ENCODE data around the gene KIF2C. TPM values are rescaled to one million over a fixed set of nuclear protein-coding genes. Genes with fewer than 3 reads are reported as not detected.
A peak's percentile ranks its signal among the peaks of the same experiment; 100 is the strongest.
"Not testable (repeated sequence)": the region's sequence is repeated elsewhere in the genome, so short reads cannot be mapped to it uniquely, and the experiment has no call there.

Gene KIF2C
- total RNA-seq, 4 donors from 2014 or later = 0.64 to 15.1 TPM; not detected in 2

- H3K9me3 ChIP-seq = no peaks in the 10 kb centered on the region
- H3K27ac ChIP-seq = peak overlapping the region in 1 of 2 donors; percentile 15
- DNase-seq = no peak
- H3K36me3 ChIP-seq = no peaks in the 10 kb centered on the region
- no peak overlapping the region for H3K4me3 ChIP-seq
- no peak for TF ChIP-seq CTCF (IDR thresholded peaks at IDR 0.05)
- TF ChIP-seq POLR2A (IDR thresholded peaks at IDR 0.05) = no peak
- no peaks in the 10 kb centered on the region for H3K4me1 ChIP-seq
- intact Hi-C loops (cut with DNase I; ENCODE audit: low total_unique reads) = loop anchor here (5.0 kb wide), 1 partner anchor 254 kb away; the partner anchor contains the start of gene EIF2B3
- no peaks in the 10 kb centered on the region for H3K27me3 ChIP-seq
These were observed 6.3 kb upstream of the KIF2C start for GRCh38 chr1:44733365-44733764.

- Histone ChIP-seq H3K4me3 (no peak overlapping the region), H3K36me3 (no peaks in the 10 kb centered on the region), H3K27me3 (no peaks in the 10 kb centered on the region), H3K4me1 (no peaks in the 10 kb centered on the region), H3K9me3 (no peaks in the 10 kb centered on the region), H3K27ac (peak overlapping the region in 1 of 2 donors; percentile 15)
- no peak for TF ChIP-seq CTCF (IDR thresholded peaks at IDR 0.05)
- no peak for TF ChIP-seq POLR2A (IDR thresholded peaks at IDR 0.05)
- intact Hi-C loops (cut with DNase I; ENCODE audit: low total_unique reads) = loop anchor here (5.0 kb wide), 1 partner anchor 254 kb away; the partner anchor contains the start of gene EIF2B3
- DNase-seq = no peak
These were observed 5.9 kb upstream of the KIF2C start for GRCh38 chr1:44733784-44734183.

- Histone ChIP-seq H3K36me3 (no peaks in the 10 kb centered on the region), H3K27me3 (no peaks in the 10 kb centered on the region), H3K27ac (no peak overlapping the region), H3K4me1 (no peaks in the 10 kb centered on the region), H3K9me3 (no peaks in the 10 kb centered on the region), H3K4me3 (no peak overlapping the region)
- no peak for DNase-seq
- intact Hi-C loops (cut with DNase I; ENCODE audit: low total_unique reads) = no loop called here
- TF ChIP-seq CTCF (IDR thresholded peaks at IDR 0.05) = no peak
- no peak for TF ChIP-seq POLR2A (IDR thresholded peaks at IDR 0.05)
These were observed 3.6 kb upstream of the KIF2C start for GRCh38 chr1:44735992-44736391.

GRCh38 chr1:44738953-44739306, 707 bp upstream of the KIF2C start:
- H3K4me1 ChIP-seq; H3K36me3 ChIP-seq; H3K27me3 ChIP-seq; H3K9me3 ChIP-seq; DNase-seq; intact Hi-C loops (cut with DNase I; ENCODE audit: low total_unique reads): not testable (repeated sequence)
- Histone ChIP-seq H3K4me3 (peak overlapping the region; percentile 34 to 41), H3K27ac (peak overlapping the region; percentile 83 to 87)

GRCh38 chr1:44740179-44740617, 561 bp downstream of the KIF2C start:
- Histone ChIP-seq H3K36me3 (no peaks in the 10 kb centered on the region), H3K27ac (peak overlapping the region in 1 of 2 donors; percentile 83), H3K4me3 (peak overlapping the region; percentile 34 to 41), H3K4me1 (no peaks in the 10 kb centered on the region), H3K9me3 (no peaks in the 10 kb centered on the region), H3K27me3 (no peaks in the 10 kb centered on the region)
- TF ChIP-seq CTCF (IDR thresholded peaks at IDR 0.05) = no peak
- TF ChIP-seq POLR2A (IDR thresholded peaks at IDR 0.05) = no peak
- no peak for DNase-seq
- intact Hi-C loops (cut with DNase I; ENCODE audit: low total_unique reads) = no loop called here

- Histone ChIP-seq H3K9me3 (no peaks in the 10 kb centered on the region), H3K27ac (no peak overlapping the region), H3K4me3 (no peak overlapping the region), H3K27me3 (no peaks in the 10 kb centered on the region), H3K4me1 (no peaks in the 10 kb centered on the region), H3K36me3 (no peaks in the 10 kb centered on the region)
- no peak for DNase-seq
- TF ChIP-seq POLR2A (IDR thresholded peaks at IDR 0.05) = no peak
- TF ChIP-seq CTCF (IDR thresholded peaks at IDR 0.05) = no peak
- intact Hi-C loops (cut with DNase I; ENCODE audit: low total_unique reads) = no loop called here
These were observed 3.6 kb downstream of the KIF2C start for GRCh38 chr1:44743211-44743610.

Measured in uterus (tissue), 4 donors.